ENCODE data around the gene TCF3.
A peak's percentile ranks its signal among the peaks of the same experiment; 100 is the strongest.

TCF3 gene

GRCh38 chr19:1656988-1657536 is 4.6 kb upstream of the TCF3 start:
- no peak overlapping the region for H3K9ac ChIP-seq (ENCODE audit: low read length)

GRCh38 chr19:1655987-1656608 is 3.7 kb upstream of the TCF3 start:
- no peaks in the 10 kb centered on the region for H3K4me1 ChIP-seq (ENCODE audit: control insufficient read depth, low read depth, low read length)
- H3K36me3 ChIP-seq (ENCODE audit: control insufficient read depth, low read depth, low read length): no peaks in the 10 kb centered on the region
- no peaks in the 10 kb centered on the region for H3K9me3 ChIP-seq (ENCODE audit: control insufficient read depth, low read depth, low read length)
- H3K27ac ChIP-seq (ENCODE audit: low read length): no peak overlapping the region
- no peaks in the 10 kb centered on the region for H3K27me3 ChIP-seq (ENCODE audit: control insufficient read depth, insufficient read depth, low read length)
- H3K4me3 ChIP-seq (ENCODE audit: low read length): no peak overlapping the region
- no peak overlapping the region for H3K9ac ChIP-seq (ENCODE audit: low read length)

More at GRCh38 chr19:1656988-1657536, 4.6 kb upstream of the TCF3 start:
- H3K27me3 ChIP-seq (ENCODE audit: control insufficient read depth, insufficient read depth, low read length): no peaks in the 10 kb centered on the region
- H3K27ac ChIP-seq (ENCODE audit: low read length): no peak overlapping the region
- no peak overlapping the region for H3K4me3 ChIP-seq (ENCODE audit: low read length)
- H3K36me3 ChIP-seq (ENCODE audit: control insufficient read depth, low read depth, low read length): no peaks in the 10 kb centered on the region
- no peaks in the 10 kb centered on the region for H3K4me1 ChIP-seq (ENCODE audit: control insufficient read depth, low read depth, low read length)
- H3K9me3 ChIP-seq (ENCODE audit: control insufficient read depth, low read depth, low read length): no peaks in the 10 kb centered on the region

- H3K36me3 ChIP-seq (ENCODE audit: control insufficient read depth, low read depth, low read length): no peaks in the 10 kb centered on the region
- H3K4me1 ChIP-seq (ENCODE audit: control insufficient read depth, low read depth, low read length): peaks cover under 1% of the 10 kb centered on the region
- no peak overlapping the region for H3K27ac ChIP-seq (ENCODE audit: low read length)
- no peak overlapping the region for H3K9ac ChIP-seq (ENCODE audit: low read length)
- H3K9me3 ChIP-seq (ENCODE audit: control insufficient read depth, low read depth, low read length): no peaks in the 10 kb centered on the region
- no peaks in the 10 kb centered on the region for H3K27me3 ChIP-seq (ENCODE audit: control insufficient read depth, insufficient read depth, low read length)
- H3K4me3 ChIP-seq (ENCODE audit: low read length): no peak overlapping the region
Observed at GRCh38 chr19:1655131-1655981, 2.9 kb upstream of the TCF3 start.

GRCh38 chr19:1654178-1654792 is 1.9 kb upstream of the TCF3 start:
- Histone ChIP-seq H3K9ac (ENCODE audit: low read length) (no peak overlapping the region), H3K36me3 (ENCODE audit: control insufficient read depth, low read depth, low read length) (peaks cover 8% of the 10 kb centered on the region), H3K27me3 (ENCODE audit: control insufficient read depth, insufficient read depth, low read length) (no peaks in the 10 kb centered on the region), H3K4me3 (ENCODE audit: low read length) (no peak overlapping the region), H3K27ac (ENCODE audit: low read length) (no peak overlapping the region), H3K9me3 (ENCODE audit: control insufficient read depth, low read depth, low read length) (no peaks in the 10 kb centered on the region), H3K4me1 (ENCODE audit: control insufficient read depth, low read depth, low read length) (peaks cover 4% of the 10 kb centered on the region)

GRCh38 chr19:1653300-1653628 is 849 bp upstream of the TCF3 start:
- Histone ChIP-seq H3K27me3 (ENCODE audit: control insufficient read depth, insufficient read depth, low read length) (no peaks in the 10 kb centered on the region), H3K27ac (ENCODE audit: low read length) (no peak overlapping the region), H3K36me3 (ENCODE audit: control insufficient read depth, low read depth, low read length) (peaks cover 18% of the 10 kb centered on the region), H3K4me1 (ENCODE audit: control insufficient read depth, low read depth, low read length) (peaks cover 4% of the 10 kb centered on the region), H3K9me3 (ENCODE audit: control insufficient read depth, low read depth, low read length) (no peaks in the 10 kb centered on the region), H3K9ac (ENCODE audit: low read length) (peak overlapping the region; percentile 94), H3K4me3 (ENCODE audit: low read length) (peak overlapping the region; percentile 74)

GRCh38 chr19:1651568-1652291 is 685 bp downstream of the TCF3 start:
- Histone ChIP-seq H3K36me3 (ENCODE audit: control insufficient read depth, low read depth, low read length) (peaks cover 31% of the 10 kb centered on the region), H3K4me3 (ENCODE audit: low read length) (peak overlapping the region; percentile 83), H3K9me3 (ENCODE audit: control insufficient read depth, low read depth, low read length) (no peaks in the 10 kb centered on the region), H3K27me3 (ENCODE audit: control insufficient read depth, insufficient read depth, low read length) (no peaks in the 10 kb centered on the region), H3K9ac (ENCODE audit: low read length) (peak overlapping the region; percentile 98), H3K4me1 (ENCODE audit: control insufficient read depth, low read depth, low read length) (peaks cover 4% of the 10 kb centered on the region), H3K27ac (ENCODE audit: low read length) (peak overlapping the region; percentile 94)

- Histone ChIP-seq H3K9me3 (ENCODE audit: control insufficient read depth, low read depth, low read length) (no peaks in the 10 kb centered on the region), H3K27me3 (ENCODE audit: control insufficient read depth, insufficient read depth, low read length) (no peaks in the 10 kb centered on the region), H3K9ac (ENCODE audit: low read length) (peak overlapping the region; percentile 98), H3K36me3 (ENCODE audit: control insufficient read depth, low read depth, low read length) (peaks cover 39% of the 10 kb centered on the region), H3K4me3 (ENCODE audit: low read length) (peak overlapping the region; percentile 83), H3K27ac (ENCODE audit: low read length) (peak overlapping the region; percentile 94), H3K4me1 (ENCODE audit: control insufficient read depth, low read depth, low read length) (peaks cover 4% of the 10 kb centered on the region)
Observed at GRCh38 chr19:1650650-1651567, 1.5 kb downstream of the TCF3 start.

- peak overlapping the region; percentile 98 for H3K9ac ChIP-seq (ENCODE audit: low read length)
- peaks cover 46% of the 10 kb centered on the region for H3K36me3 ChIP-seq (ENCODE audit: control insufficient read depth, low read depth, low read length)
- peak overlapping the region; percentile 94 for H3K27ac ChIP-seq (ENCODE audit: low read length)
- no peaks in the 10 kb centered on the region for H3K27me3 ChIP-seq (ENCODE audit: control insufficient read depth, insufficient read depth, low read length)
- H3K9me3 ChIP-seq (ENCODE audit: control insufficient read depth, low read depth, low read length): no peaks in the 10 kb centered on the region
- peak overlapping the region; percentile 83 for H3K4me3 ChIP-seq (ENCODE audit: low read length)
- peaks cover 4% of the 10 kb centered on the region for H3K4me1 ChIP-seq (ENCODE audit: control insufficient read depth, low read depth, low read length)
Observed at GRCh38 chr19:1649706-1650649, 2.4 kb downstream of the TCF3 start.

GRCh38 chr19:1648920-1649541 is 3.4 kb downstream of the TCF3 start:
- H3K4me3 ChIP-seq (ENCODE audit: low read length): no peak overlapping the region
- peaks cover 4% of the 10 kb centered on the region for H3K4me1 ChIP-seq (ENCODE audit: control insufficient read depth, low read depth, low read length)
- no peaks in the 10 kb centered on the region for H3K9me3 ChIP-seq (ENCODE audit: control insufficient read depth, low read depth, low read length)
- H3K27me3 ChIP-seq (ENCODE audit: control insufficient read depth, insufficient read depth, low read length): no peaks in the 10 kb centered on the region
- H3K36me3 ChIP-seq (ENCODE audit: control insufficient read depth, low read depth, low read length): peaks cover 55% of the 10 kb centered on the region
- H3K9ac ChIP-seq (ENCODE audit: low read length): no peak overlapping the region
- H3K27ac ChIP-seq (ENCODE audit: low read length): no peak overlapping the region
